Tibial nerve (tissue), 4 donors: ENCODE measurements around the gene APRT. TPM values are rescaled to one million over a fixed set of nuclear protein-coding genes. Genes with fewer than 3 reads are reported as not detected.

ENCODE experiments used
- DNase-seq, 2 donors: peaks; one replicate each; pipeline ENCODE4 v3.0.0-alpha.2; 2019; ENCODE audit warnings: low spot score in 2 of 2
- H3K27ac ChIP-seq, 4 donors: fragments of 200-600 bp; sonication (generic) in 3 of 4; one replicate each; pipeline ENCODE4 v1.5.1; 2017 to 2019; ENCODE audit warnings: mild to moderate bottlenecking in 1 of 4
- H3K27me3 ChIP-seq, 2 donors: fragments of 200-600 bp; sonication (generic) in 1 of 2; one replicate each; pipeline versions ENCODE4 v1.5.1 to v1.6.0; 2017 to 2019
- H3K36me3 ChIP-seq, 3 donors: fragments of 200-600 bp; sonication (generic); one replicate each; pipeline ENCODE4 v1.5.1; 2018 to 2019
- H3K4me1 ChIP-seq, 4 donors: fragments of 200-600 bp; sonication (generic) in 3 of 4; one replicate each; pipeline ENCODE4 v1.5.1; 2017 to 2019
- H3K4me3 ChIP-seq, 4 donors: fragments of 200-600 bp; sonication (generic) in 3 of 4; one replicate each; pipeline ENCODE4 v1.5.1; 2017 to 2019; ENCODE audit warnings: mild to moderate bottlenecking in 1 of 4, moderate library complexity in 1 of 4
- H3K9me3 ChIP-seq, 4 donors: fragments of 200-600 bp; sonication (generic) in 3 of 4; one replicate each; pipeline ENCODE4 v1.5.1; 2017 to 2019
- EP300 ChIP-seq, 2 donors: sonication (generic); formaldehyde crosslinking; IDR thresholded peaks; one replicate each; pipeline ENCODE4 v1.6.1; 2017; ENCODE audit warnings: antibody characterized with exemption in 2 of 2, mild to moderate bottlenecking in 1 of 2
- POLR2A ChIP-seq, 2 donors: fragments of 450-650 bp; IDR thresholded peaks; one replicate each; pipeline ENCODE4 v1.6.1; 2017; ENCODE audit warnings: antibody characterized with exemption in 2 of 2, mild to moderate bottlenecking in 2 of 2, moderate library complexity in 2 of 2
- WGBS, 2 donors: methylation state at CpG; one replicate each; pipeline ENCODE4 v1.1.5; 2018; 5-methylcytosine and 5-hydroxymethylcytosine counted together
- total RNA-seq, 4 donors: library from RNA; depleted of rRNA; stranded (reverse); fragments of >200 nt; gene quantifications; one replicate each; pipeline ENCODE4 v1.1.0, GENCODE V29; 2016
- TF ChIP-seq, protein P1 (sequence below), 5 experiments: fragments of 200-600 bp in 3 of 5; fragments of 450-650 bp in 2 of 5; sonication (generic) in 3 of 5; IDR thresholded peaks; one replicate each; pipeline ENCODE4 v1.5.1; 2016 to 2019; ENCODE audit warnings: antibody characterized with exemption in 5 of 5, mild to moderate bottlenecking in 3 of 5, moderate library complexity in 2 of 5

The APRT gene
- total RNA-seq, 4 donors from 2014 or later = 83.4 to 157 (median 106) TPM

DNA sequence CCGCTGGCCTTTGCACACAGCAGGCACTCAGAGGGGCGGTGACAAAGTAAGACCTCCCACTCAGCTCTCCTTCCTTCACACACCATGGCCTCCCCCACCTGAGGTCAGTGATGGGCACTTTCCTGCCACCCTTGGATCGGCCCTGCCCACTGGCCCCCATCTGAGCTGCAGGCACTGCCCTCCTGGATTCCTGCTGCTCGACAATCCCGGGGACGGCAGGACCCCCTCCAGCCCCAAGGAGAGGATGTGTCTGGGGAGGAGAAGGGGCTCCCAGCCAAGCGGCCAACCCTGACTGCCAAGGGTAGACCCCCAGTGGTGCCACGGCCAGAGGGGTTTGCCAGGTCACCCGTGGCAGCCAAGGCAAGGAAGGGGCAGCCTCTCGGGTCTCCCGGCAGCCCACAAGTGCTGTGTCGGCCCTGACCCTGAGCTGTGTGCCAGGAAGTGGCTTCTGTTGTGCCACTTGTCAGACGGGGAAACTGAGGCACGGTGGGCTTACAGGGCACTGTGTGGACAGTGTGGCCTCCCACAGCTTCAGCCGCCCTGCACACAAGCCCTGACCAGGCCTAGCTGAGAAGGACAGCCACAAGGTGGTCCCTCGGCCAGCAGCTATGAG, 49.4 kb downstream of the APRT start:
- no peak overlapping the region for H3K4me3 ChIP-seq
- 64 to 66% methylated on average over 9 to 11 of the region's 16 CpGs for WGBS, 2 donors
- peaks cover 0 to 70% (median 12%) of the 10 kb centered on the region in 4 donors for H3K4me1 ChIP-seq
- peaks cover 0 to 8% (median 0%) of the 10 kb centered on the region in 4 donors for H3K9me3 ChIP-seq
- TF ChIP-seq POLR2A (IDR thresholded peaks at IDR 0.05) = no peak
- TF ChIP-seq EP300 (IDR thresholded peaks at IDR 0.05) = no peak
- TF ChIP-seq, protein P1, sequence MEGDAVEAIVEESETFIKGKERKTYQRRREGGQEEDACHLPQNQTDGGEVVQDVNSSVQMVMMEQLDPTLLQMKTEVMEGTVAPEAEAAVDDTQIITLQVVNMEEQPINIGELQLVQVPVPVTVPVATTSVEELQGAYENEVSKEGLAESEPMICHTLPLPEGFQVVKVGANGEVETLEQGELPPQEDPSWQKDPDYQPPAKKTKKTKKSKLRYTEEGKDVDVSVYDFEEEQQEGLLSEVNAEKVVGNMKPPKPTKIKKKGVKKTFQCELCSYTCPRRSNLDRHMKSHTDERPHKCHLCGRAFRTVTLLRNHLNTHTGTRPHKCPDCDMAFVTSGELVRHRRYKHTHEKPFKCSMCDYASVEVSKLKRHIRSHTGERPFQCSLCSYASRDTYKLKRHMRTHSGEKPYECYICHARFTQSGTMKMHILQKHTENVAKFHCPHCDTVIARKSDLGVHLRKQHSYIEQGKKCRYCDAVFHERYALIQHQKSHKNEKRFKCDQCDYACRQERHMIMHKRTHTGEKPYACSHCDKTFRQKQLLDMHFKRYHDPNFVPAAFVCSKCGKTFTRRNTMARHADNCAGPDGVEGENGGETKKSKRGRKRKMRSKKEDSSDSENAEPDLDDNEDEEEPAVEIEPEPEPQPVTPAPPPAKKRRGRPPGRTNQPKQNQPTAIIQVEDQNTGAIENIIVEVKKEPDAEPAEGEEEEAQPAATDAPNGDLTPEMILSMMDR (IDR thresholded peaks at IDR 0.05) = no peak
- peaks cover 0 to 29% (median 0%) of the 10 kb centered on the region in 3 donors for H3K36me3 ChIP-seq
- DNase-seq = no peak
- peak overlapping the region in 1 of 4 donors; percentile 5 for H3K27ac ChIP-seq
- H3K27me3 ChIP-seq = no peaks in the 10 kb centered on the region

GRCh38 chr16:88761830-88762229, 49.9 kb downstream of the APRT start:
- WGBS, 2 donors = 61 to 98% methylated on average over 5 to 6 of the region's 10 CpGs
- H3K4me3 ChIP-seq = no peak overlapping the region
- H3K9me3 ChIP-seq = peaks cover 0 to 8% (median 0%) of the 10 kb centered on the region in 4 donors
- H3K27ac ChIP-seq = peak overlapping the region in 1 of 4 donors; percentile 5
- H3K4me1 ChIP-seq = peaks cover 0 to 64% (median 9%) of the 10 kb centered on the region in 4 donors
- peaks cover 0 to 29% (median 0%) of the 10 kb centered on the region in 3 donors for H3K36me3 ChIP-seq
- TF ChIP-seq EP300 (IDR thresholded peaks at IDR 0.05) (no peak), POLR2A (IDR thresholded peaks at IDR 0.05) (no peak)
- TF ChIP-seq, protein P1 (IDR thresholded peaks at IDR 0.05) = no peak
- no peaks in the 10 kb centered on the region for H3K27me3 ChIP-seq
- DNase-seq = no peak

GRCh38 chr16:88761143-88761534, 50.6 kb downstream of the APRT start:
- Histone ChIP-seq H3K27ac (no peak overlapping the region), H3K4me1 (peaks cover 0 to 57% (median 9%) of the 10 kb centered on the region in 4 donors), H3K9me3 (peaks cover 0 to 8% (median 0%) of the 10 kb centered on the region in 4 donors), H3K4me3 (no peak overlapping the region), H3K36me3 (peaks cover 0 to 26% (median 0%) of the 10 kb centered on the region in 3 donors), H3K27me3 (no peaks in the 10 kb centered on the region)
- TF ChIP-seq, protein P1 (IDR thresholded peaks at IDR 0.05) = no peak
- TF ChIP-seq POLR2A (IDR thresholded peaks at IDR 0.05) (no peak), EP300 (IDR thresholded peaks at IDR 0.05) (no peak)
- 91% methylated on average over 7 to 10 of the region's 11 CpGs for WGBS, 2 donors
- DNase-seq = no peak

- TF ChIP-seq, protein P1 (IDR thresholded peaks at IDR 0.05) = no peak
- TF ChIP-seq EP300 (IDR thresholded peaks at IDR 0.05) = no peak
- no peak for TF ChIP-seq POLR2A (IDR thresholded peaks at IDR 0.05)
- Histone ChIP-seq H3K4me3 (no peak overlapping the region), H3K27me3 (no peaks in the 10 kb centered on the region), H3K27ac (peak overlapping the region in 1 of 4 donors; percentile 65), H3K36me3 (peaks cover 0 to 22% (median 0%) of the 10 kb centered on the region in 3 donors), H3K9me3 (peaks cover 0 to 8% (median 0%) of the 10 kb centered on the region in 4 donors), H3K4me1 (peaks cover 0 to 56% (median 9%) of the 10 kb centered on the region in 4 donors)
- 76 to 79% methylated on average over 11 to 20 of the region's 24 CpGs for WGBS, 2 donors
- no peak for DNase-seq
Observed at GRCh38 chr16:88760424-88761142, 51.1 kb downstream of the APRT start.

GRCh38 chr16:88759976-88760350, 51.8 kb downstream of the APRT start:
- no peaks in the 10 kb centered on the region for H3K27me3 ChIP-seq
- 85 to 88% methylated on average over 21 to 22 of the region's 22 CpGs for WGBS, 2 donors
- TF ChIP-seq, protein P1 (IDR thresholded peaks at IDR 0.05) = no peak
- TF ChIP-seq EP300 (IDR thresholded peaks at IDR 0.05) (no peak), POLR2A (IDR thresholded peaks at IDR 0.05) (no peak)
- no peak overlapping the region for H3K4me3 ChIP-seq
- peaks cover 0 to 22% (median 0%) of the 10 kb centered on the region in 3 donors for H3K36me3 ChIP-seq
- H3K27ac ChIP-seq = peak overlapping the region in 1 of 4 donors; percentile 65
- peaks cover 0 to 8% (median 0%) of the 10 kb centered on the region in 4 donors for H3K9me3 ChIP-seq
- peaks cover 0 to 56% (median 9%) of the 10 kb centered on the region in 4 donors for H3K4me1 ChIP-seq
- DNase-seq = no peak
